Activated T-cell treated with anti-CD3 and anti-CD28 coated beads for 48 hours (primary cell): ENCODE measurements around the gene RAB17.

Source experiments
- DNase-seq: peaks from one replicate; pipeline ENCODE4 v3.0.0-alpha.2; 2020; ENCODE audit warnings: low read depth

RAB17 gene

DNA sequence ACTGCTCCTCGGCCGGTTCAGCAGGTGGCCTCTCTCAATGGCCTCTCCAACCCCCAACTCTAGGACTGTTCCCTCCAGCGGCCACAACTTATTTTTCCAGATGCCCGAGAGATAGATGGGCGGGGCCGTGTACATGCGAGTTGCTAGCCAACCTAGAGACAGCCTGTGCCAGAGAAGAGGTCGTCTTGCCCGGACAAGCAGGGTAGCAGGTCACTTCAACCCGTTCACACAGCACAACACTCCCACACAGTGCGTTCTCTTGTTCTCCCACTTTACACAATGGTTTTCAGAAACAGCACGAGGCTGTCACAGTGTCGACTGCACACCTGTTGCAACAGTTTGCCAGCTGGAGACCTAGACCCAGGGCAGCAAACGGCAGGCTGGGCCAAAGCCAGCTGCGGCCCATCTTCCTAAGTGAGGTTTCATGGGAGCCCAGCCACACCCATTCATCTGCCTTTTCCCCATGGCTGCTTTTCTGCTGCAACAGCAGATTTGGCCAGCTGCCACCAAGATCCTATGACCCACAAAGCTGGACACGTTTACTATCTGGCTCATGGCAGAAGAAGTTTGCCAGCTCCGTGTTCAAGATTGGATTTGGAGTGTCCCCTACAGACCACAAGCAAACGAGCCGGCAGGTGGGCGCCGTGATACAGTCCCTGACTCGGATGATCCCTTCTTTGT is 31.4 kb downstream of the RAB17 start:
- no peak for DNase-seq

- no peak for DNase-seq
These were observed 32.9 kb downstream of the RAB17 start for GRCh38 chr2:237557633-237558015.

DNA sequence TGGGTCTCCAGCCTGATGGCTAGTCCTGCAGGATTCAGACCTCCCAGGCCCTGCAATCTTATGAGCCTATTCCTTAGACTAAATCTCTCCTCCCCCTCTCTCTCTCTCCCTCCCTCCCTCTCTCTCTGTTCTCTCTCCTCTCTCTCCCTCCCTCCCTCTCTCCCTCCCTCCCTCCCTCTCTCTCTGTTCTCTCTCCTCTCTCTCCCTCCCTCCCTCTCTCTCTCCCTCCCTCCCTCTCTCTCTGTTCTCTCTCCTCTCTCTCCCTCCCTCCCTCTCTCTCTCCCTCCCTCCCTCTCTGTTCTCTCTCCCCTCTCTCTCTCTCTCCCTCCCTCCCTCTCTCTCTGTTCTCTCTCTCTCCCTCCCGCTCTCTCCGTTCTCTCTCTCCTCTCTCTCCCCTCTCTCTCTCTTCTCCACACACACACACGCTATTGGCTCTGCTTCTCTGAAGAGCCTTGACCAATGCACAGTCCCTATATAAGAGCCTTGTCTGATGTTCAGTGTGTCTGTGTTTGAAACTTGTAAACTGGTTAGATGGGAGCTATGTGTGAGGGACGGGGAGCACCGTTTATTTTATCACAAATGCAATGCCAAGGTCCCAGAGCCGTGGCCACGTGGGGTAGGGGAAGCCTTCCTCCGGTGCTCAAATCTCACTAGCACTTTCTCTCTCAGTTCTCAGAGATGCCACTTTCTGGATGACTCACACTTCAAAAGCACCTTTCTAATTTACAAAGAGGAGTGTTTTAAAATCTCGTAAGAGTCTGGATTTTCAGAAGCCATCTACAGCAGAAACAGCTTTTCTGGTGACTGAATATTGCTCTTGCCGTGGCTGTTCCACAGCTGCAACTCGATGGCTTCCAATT is 33.5 kb downstream of the RAB17 start:
- DNase-seq, result peak; percentile 18

- no peak for DNase-seq
These were observed 35.0 kb downstream of the RAB17 start for GRCh38 chr2:237555560-237555959.

DNA sequence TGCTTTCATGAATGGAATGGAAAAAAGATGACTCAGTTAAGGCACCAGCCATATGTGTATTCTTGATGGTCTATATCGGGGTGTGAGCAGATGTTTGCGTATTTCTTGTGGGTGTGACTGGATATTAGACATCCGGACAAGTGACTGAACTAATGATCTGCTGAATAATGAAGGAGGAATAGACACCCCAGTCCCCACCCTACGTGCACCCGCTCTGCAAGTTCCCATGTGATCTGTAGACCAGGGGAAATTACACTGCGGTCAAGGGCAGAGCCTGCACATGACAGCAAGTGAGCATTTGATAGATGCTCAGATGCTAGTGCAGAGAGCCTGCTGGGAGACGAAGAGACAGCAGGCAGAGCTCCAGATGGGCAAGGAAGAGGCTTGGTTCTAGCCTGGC is 36.6 kb downstream of the RAB17 start:
- no peak for DNase-seq

- no peak for DNase-seq
These were observed 37.6 kb downstream of the RAB17 start for GRCh38 chr2:237552908-237553307.

GRCh38 chr2:237551071-237551574 is 39.4 kb downstream of the RAB17 start:
- no peak for DNase-seq

DNA sequence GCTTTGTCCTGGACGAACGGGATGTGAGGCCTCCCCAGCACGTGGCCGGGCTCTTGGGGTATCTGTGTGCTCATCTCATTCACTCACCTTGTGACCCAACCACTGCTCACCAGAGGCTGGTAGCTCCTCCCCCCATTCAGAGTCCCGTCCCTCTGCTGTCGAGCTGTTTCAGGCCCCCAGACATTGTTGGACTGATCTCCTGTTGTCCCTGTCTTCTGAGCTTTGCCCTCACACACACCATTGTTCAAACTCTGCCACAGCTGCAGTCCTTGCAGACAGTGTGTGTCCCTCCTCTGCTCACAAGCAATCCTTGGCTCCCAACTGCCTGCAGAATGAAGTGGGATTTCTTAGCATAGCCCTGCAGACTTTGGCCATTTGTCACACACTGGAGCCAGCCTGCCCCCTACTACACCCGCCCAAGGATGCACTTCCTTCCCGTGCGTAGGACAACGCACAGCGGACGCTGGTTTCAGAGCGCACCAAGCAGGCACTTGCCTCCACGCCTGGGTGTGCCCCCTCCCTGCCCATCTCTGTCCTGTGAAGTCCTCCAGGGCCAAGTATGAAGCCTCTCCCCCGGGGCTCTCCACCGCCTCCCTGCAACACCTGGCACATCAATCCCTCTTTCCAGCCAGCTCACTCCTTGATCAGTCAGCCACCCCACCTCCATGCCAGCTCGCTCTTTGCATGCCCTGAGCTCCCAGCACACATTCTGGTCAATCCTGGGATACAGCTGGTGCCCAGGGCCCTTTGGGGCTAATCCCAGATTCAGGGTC is 40.7 kb downstream of the RAB17 start:
- no peak for DNase-seq

DNA sequence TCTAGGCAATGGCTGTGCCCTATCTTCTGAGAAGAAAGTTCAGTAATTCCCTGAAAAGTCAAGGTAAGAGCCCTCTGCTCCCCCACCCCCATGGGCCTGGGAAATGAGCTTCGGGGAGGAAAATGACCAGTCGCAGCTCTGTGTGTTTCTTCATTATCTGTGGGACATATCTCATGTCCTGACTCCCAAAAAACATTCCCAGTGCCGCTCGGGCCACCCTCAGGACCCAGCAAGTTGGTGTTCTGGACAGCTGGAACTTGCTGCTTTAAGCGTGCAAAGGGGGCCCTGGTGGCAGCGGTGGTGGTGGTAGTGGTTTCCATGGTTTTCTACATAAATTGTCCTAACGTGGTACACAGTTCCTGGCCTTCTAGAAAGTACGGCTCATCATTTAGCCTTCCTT is 41.3 kb downstream of the RAB17 start:
- no peak for DNase-seq

DNA sequence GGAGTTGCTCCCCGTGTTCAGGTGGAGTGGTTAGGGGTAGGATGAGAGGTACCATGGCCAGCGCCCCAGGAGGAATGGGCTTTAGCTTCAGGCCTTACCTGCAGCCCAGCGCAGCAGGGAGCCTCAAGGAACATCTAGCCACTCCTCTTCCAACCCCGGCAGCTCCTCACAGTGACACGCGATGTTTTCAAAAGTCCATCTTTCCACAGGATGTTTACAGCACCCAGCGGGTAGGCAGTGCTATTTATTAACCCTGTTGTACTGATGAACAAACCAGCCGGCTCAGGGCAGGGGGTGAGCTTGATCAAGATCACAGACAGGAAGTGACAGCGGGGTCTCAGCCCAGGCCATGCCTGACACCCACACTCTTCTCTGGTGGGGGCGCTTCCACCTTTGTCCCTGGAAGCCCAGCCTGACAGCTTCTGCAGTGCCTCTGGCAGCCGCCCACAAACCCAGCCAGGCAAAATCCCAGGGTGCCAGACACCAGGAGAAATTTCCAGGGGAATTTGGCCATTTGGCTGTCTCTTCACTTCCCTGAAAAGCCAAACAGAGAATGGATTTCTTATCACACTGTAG is 42.6 kb downstream of the RAB17 start:
- no peak for DNase-seq

- DNase-seq, result no peak
These were observed 43.6 kb downstream of the RAB17 start for GRCh38 chr2:237546876-237547395.

DNA sequence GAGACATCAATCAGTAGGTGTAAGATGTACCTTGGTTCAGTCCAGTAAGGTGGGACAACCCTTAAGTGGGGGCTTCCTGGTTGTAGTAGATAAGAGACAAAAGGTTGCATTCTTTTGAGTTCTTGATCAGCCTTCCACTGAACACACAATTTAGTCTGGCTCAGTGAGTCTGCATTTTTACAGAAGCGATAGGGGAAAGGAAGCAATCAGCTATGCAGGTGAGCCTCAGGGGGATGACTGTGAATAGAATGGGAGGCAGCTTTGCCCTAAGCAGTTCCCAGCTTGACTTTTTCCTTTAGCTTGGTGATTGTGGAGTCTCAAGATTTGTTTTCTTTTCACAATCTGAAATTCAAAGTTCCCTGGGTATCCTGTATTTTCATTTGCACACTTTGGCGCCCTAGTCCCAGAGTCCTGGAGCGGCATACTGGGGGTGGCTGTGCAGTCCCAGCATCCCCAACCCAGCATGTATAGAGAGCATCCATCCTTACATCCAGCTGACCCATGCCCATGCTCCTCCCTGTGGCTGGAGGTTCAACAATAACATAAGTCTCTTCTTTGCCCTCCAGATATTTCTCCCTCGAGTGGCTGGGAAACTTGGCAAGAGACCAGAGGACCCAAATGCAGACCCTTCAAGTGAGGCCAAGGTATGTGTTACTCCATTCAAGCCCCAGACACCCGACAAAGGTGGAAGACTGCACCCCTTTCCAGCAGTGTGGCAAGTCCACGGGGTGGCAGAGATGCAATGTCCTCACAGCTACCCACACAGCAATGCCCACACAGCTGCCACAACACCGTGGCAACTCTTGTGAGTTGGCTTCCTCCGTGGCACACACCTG is 44.3 kb downstream of the RAB17 start:
- no peak for DNase-seq

- DNase-seq, result no peak
These were observed 48.4 kb downstream of the RAB17 start for GRCh38 chr2:237542001-237542704.

DNA sequence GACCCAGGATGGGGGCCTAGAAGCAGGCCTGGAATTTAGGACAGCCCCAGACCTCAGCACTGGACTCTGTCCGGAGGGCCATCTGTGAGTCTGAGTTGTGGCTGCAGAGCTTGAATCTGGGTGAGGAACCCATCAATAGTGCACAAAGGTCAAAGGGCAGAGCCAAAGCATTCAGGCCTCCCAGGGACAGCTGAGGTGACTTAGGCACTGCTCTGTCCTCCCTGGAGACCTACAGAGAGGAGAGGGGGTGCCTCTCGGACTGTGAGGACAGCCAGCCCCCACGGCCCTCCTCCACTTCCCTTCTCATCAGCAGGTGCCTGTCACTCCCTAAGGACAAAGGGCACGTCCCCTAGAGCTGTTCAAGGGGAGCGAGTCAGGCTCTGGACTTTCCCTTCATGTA is 49.3 kb downstream of the RAB17 start:
- DNase-seq, result no peak

DNA sequence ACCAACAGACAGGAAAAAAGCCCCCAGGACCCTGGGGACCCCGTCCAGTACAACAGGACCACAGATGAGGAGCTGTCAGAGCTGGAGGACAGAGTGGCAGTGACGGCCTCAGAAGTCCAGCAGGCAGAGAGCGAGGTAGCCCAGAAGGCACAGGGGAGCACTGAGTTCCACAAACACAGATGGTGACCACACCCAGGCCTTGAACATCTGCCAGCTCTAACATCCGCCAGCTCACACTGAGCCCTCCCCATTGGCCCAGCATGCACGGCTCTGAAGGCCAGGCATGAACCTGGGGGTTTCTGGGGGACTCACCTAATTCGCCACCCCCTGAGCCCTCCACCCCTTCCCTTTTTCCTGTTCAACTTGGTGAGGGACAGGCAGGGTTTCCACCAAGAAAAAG is 49.7 kb downstream of the RAB17 start:
- DNase-seq, result no peak

GRCh38 chr2:237540223-237540775 is 50.2 kb downstream of the RAB17 start:
- DNase-seq, result no peak

DNA sequence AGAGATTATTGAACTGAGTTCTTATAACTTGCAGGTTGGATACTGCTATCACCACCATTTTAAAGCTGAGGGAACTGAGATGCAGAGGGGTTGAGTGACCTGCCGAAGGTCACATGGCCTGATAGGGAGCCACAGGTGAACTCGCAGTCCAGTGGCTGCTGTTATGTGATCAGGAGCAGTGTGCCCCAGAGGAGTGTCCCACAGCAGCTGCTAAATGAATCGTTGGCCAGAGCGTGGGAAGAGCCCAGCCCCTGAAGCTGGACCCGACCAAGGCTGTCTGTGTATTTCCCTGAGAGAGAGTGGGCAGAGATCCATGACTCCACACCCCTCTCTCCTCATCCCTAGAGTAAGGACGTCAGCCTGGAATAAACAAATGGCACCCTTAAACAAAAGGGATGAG is 50.9 kb downstream of the RAB17 start:
- no peak for DNase-seq

DNA sequence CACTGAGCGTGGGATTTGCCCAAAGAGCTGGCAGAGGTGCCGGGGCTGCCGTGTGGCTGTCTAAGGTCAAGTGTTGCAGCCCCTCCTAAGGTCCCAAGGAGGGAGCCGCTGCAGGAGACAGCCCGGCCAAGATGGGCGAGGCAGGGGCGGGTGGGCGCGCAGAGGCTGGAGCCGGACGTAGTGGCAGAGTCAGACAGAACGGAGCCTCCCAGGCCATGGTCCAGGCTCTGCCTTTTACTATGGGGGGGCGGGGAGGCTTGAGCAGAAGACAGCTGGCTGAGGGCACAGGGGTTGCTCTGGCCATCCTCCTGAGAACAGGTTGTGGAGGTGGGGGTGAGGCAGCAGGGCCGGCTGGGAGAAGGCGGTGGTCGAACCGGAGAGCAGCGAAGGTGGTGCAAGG is 51.6 kb downstream of the RAB17 start:
- DNase-seq, result no peak

GRCh38 chr2:237538001-237538720 is 52.4 kb downstream of the RAB17 start:
- DNase-seq, result no peak
